ENCODE data around the gene ADARB2. TPM values are rescaled to one million over a fixed set of nuclear protein-coding genes. Genes with fewer than 3 reads are reported as not detected.

The ADARB2 gene
- polyA plus RNA-seq, 1 of the 3 experiments (the other 2 are of a cell fraction), result not detected

DNA sequence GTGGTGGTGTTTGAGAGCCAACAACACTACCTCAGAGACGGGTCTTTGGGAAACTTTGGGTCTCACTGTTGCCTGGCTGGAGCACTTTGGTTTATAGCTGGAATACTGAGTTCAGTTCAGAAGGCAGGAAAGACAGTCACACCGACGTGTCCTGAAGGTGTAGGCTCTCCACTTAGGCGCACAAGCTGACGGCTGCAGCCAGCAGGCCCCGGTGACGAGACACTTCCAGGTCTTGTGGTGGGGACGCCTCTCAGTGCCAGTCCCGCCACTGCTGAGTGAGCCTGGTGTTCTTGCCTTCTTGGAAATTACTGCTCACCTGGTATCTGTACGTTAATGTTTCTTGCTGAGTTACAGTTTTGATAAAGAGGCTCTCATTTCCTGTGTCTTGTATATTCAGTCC lies 607.1 kb downstream of the ADARB2 start:
- Histone ChIP-seq H2AFZ (ENCODE audit: low read depth) (no peak overlapping the region), H3K9me2 (no peaks in the 10 kb centered on the region), H3F3A (replicated peaks; ENCODE audit: insufficient read depth) (no peaks in the 10 kb centered on the region), H4K20me1 (ENCODE audit: insufficient read depth) (no peaks in the 10 kb centered on the region), H3K9ac (no peak overlapping the region), H3K27ac (ENCODE audit: low read depth in 2 of 2, low read length in 1 of 2) (no peak overlapping the region), H3K27me3 (ENCODE audit: insufficient read depth) (no peaks in the 10 kb centered on the region), H3K4me2 (no peak overlapping the region), H3K79me2 (ENCODE audit: insufficient read depth) (no peaks in the 10 kb centered on the region), H3K9me3 (no peaks in the 10 kb centered on the region), H3K4me1 (ENCODE audit: control insufficient read depth in 1 of 2, insufficient read depth in 2 of 2, low read depth in 1 of 2, low read length in 1 of 2) (no peaks in the 10 kb centered on the region), H3K4me3 (ENCODE audit: low read depth in 2 of 2, low read length in 1 of 2) (no peak overlapping the region), H3K36me3 (replicated peaks in 1 of 2; ENCODE audit: control insufficient read depth in 1 of 2, insufficient read depth in 2 of 2, low read length in 1 of 2) (peaks cover 16 to 54% of the 10 kb centered on the region in 2 experiments)
- no peak for DNase-seq
- ChIA-PET CTCF (interaction anchor here (1.1 to 1.6 kb wide), 4 partner anchors 9 to 40 kb away, joined by 3 to 5 read pairs (median 4); no protein-coding TSS in a partner anchor), POLR2A (interaction anchor here (1.3 kb wide), 1 partner anchor 10 kb away, joined by 4 read pairs; no protein-coding TSS in a partner anchor)
- 98% methylated on average over 5 of the region's 10 CpGs for WGBS (ENCODE audit: low lambda C conversion rate)
- no peak for TF ChIP-seq YY1 (IDR thresholded peaks at IDR 0.05; ENCODE audit: low read depth)
- no peak for TF ChIP-seq SIN3A (IDR thresholded peaks at IDR 0.05; ENCODE audit: borderline replicate concordance, low read depth, low read length)
- no peak for TF ChIP-seq ZBTB33 (IDR thresholded peaks at IDR 0.05; ENCODE audit: borderline replicate concordance, low read depth)
- TF ChIP-seq FOSL2 (IDR thresholded peaks at IDR 0.05; ENCODE audit: borderline replicate concordance, low read depth), result no peak
- no peak for TF ChIP-seq EP300 (IDR thresholded peaks at IDR 0.05; ENCODE audit: borderline replicate concordance in 1 of 2, low read depth in 1 of 2, low read length in 1 of 2)
- TF ChIP-seq, protein P1, sequence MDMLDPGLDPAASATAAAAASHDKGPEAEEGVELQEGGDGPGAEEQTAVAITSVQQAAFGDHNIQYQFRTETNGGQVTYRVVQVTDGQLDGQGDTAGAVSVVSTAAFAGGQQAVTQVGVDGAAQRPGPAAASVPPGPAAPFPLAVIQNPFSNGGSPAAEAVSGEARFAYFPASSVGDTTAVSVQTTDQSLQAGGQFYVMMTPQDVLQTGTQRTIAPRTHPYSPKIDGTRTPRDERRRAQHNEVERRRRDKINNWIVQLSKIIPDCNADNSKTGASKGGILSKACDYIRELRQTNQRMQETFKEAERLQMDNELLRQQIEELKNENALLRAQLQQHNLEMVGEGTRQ (IDR thresholded peaks at IDR 0.05; ENCODE audit: borderline replicate concordance, low read depth, low read length), result no peak
- no peak for TF ChIP-seq ELF1 (IDR thresholded peaks at IDR 0.05)
- no peak for TF ChIP-seq IRF3 (IDR thresholded peaks at IDR 0.05; ENCODE audit: low read depth, low read length)
- no peak for TF ChIP-seq RAD21 (IDR thresholded peaks at IDR 0.05; ENCODE audit: low read length)
- no peak for TF ChIP-seq NFIC (IDR thresholded peaks at IDR 0.05; ENCODE audit: borderline replicate concordance)
- no peak for TF ChIP-seq TAF1 (IDR thresholded peaks at IDR 0.05; ENCODE audit: borderline replicate concordance, low read depth, low read length)
- TF ChIP-seq RFX5 (IDR thresholded peaks at IDR 0.05; ENCODE audit: low read length), result no peak
- TF ChIP-seq MEF2A (IDR thresholded peaks at IDR 0.05; ENCODE audit: borderline replicate concordance, low read depth), result no peak
- TF ChIP-seq NRF1 (IDR thresholded peaks at IDR 0.05; ENCODE audit: low read depth, low read length), result no peak
- no peak for TF ChIP-seq GATA2 (CRISPR knock-in tag; IDR thresholded peaks at IDR 0.05)
- TF ChIP-seq FOXJ3 (CRISPR knock-in tag; IDR thresholded peaks at IDR 0.05), result no peak
- TF ChIP-seq USF1 (IDR thresholded peaks at IDR 0.05; ENCODE audit: borderline replicate concordance, low read depth), result no peak
- no peak for TF ChIP-seq CHD2 (IDR thresholded peaks at IDR 0.05; ENCODE audit: low read length, partially characterized antibody)
- TF ChIP-seq GABPA (IDR thresholded peaks at IDR 0.05; ENCODE audit: low read depth), result no peak
- TF ChIP-seq, protein P2, sequence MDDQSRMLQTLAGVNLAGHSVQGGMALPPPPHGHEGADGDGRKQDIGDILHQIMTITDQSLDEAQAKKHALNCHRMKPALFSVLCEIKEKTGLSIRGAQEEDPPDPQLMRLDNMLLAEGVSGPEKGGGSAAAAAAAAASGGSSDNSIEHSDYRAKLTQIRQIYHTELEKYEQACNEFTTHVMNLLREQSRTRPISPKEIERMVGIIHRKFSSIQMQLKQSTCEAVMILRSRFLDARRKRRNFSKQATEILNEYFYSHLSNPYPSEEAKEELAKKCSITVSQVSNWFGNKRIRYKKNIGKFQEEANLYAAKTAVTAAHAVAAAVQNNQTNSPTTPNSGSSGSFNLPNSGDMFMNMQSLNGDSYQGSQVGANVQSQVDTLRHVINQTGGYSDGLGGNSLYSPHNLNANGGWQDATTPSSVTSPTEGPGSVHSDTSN (IDR thresholded peaks at IDR 0.05), result no peak
